ENCODE results near the gene POLR2F. TPM values are rescaled to one million over a fixed set of nuclear protein-coding genes. Genes with fewer than 3 reads are reported as not detected.
A peak's percentile ranks its signal among the peaks of the same experiment; 100 is the strongest.

The POLR2F gene
- total RNA-seq, 1 donor from 2014 or later, result 136 TPM

DNA sequence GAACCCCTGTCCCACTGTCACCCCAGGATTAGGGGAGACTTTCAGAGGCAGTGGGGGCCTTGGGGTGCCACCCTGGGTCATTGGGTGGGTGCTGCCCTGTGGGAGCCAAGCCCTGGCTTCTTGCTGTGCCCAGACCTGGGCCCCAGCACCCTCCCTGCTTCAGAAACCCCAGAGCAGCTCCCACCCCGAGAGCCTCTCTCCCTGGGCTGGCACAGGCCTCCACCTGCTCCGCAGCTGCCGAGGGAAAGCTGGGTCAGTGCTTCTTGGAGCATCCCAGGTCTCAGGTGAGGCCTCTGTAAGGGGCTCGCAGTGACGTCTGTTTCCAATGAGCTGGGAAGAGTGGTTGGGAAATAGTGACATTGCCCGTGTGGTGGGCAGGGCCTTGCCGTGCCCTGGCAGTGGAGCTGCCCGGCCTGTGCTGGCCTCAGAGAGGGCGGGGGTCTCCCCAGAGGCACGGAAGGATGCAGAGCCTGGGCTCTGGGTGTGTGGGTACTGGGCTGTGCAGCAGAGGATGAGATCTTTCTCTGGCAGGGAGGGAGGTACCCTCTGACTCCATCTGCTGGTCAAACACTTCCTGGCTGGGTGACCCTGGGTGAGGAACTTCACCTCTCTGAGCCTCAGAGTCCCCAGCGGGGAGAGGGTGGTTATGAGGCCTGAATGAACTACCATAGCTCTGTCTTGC is 23.1 kb upstream of the POLR2F start:
- TF ChIP-seq, protein P1, sequence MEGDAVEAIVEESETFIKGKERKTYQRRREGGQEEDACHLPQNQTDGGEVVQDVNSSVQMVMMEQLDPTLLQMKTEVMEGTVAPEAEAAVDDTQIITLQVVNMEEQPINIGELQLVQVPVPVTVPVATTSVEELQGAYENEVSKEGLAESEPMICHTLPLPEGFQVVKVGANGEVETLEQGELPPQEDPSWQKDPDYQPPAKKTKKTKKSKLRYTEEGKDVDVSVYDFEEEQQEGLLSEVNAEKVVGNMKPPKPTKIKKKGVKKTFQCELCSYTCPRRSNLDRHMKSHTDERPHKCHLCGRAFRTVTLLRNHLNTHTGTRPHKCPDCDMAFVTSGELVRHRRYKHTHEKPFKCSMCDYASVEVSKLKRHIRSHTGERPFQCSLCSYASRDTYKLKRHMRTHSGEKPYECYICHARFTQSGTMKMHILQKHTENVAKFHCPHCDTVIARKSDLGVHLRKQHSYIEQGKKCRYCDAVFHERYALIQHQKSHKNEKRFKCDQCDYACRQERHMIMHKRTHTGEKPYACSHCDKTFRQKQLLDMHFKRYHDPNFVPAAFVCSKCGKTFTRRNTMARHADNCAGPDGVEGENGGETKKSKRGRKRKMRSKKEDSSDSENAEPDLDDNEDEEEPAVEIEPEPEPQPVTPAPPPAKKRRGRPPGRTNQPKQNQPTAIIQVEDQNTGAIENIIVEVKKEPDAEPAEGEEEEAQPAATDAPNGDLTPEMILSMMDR (conservative IDR thresholded peaks at IDR 0.05; ENCODE audit: low read depth, low read length), result peak; percentile 62
- DNase-seq (ENCODE audit: low read depth), result no peak
- no peak overlapping the region for H3K4me3 ChIP-seq (ENCODE audit: low read depth, low read length)

DNA sequence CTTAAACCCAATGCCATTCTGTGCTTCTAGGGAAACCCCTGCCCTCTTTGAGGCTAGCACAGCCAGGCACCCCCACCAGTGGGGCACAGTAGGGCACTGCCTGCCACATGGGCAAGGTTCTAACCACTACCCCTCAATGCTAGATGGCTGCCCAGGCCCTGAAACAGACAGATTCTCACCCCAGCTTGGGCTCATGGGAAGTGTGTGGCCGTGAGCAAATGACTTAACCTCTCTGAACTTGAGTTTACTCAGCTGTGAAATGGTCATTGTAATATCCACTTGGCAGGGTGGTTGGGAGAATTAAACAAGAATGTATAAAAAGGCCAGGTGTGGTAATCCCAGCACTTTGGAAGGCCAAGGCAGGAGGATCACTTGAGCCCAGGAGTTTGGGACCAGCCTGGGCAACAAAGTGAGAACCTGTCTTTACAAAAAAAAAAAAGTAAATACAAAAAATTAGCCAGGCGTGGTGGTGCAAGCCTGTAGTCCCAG is 22.5 kb upstream of the POLR2F start:
- no peak overlapping the region for H3K4me3 ChIP-seq (ENCODE audit: low read depth, low read length)
- TF ChIP-seq, protein P1 (conservative IDR thresholded peaks at IDR 0.05; ENCODE audit: low read depth, low read length), result no peak
- no peak for DNase-seq (ENCODE audit: low read depth)

DNA sequence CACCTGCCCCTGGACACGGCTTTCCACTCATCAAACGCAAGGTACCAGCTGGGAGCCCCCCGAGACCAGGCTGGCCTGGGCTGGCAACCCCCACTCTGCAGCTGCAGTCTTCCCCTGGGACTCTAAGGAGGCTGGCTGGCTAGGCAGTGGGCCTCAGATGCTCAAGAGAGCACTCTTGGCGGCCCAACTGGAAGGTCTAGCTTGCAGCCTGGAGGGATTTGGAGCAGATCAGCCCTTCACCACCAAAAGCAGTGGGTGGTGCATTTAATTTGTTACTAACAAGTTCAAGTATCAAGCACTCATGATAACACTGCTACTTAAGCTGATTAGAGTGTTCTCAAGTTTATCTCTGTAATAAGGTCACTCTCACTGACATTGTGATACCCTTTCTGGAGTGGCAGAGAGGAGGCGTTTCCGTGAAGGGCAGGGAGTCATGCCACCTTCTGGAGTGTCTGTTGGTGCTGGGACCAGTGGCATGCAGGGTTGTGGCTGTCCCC is 21.6 kb upstream of the POLR2F start:
- no peak for DNase-seq (ENCODE audit: low read depth)
- H3K4me3 ChIP-seq (ENCODE audit: low read depth, low read length), result no peak overlapping the region
- TF ChIP-seq, protein P1 (conservative IDR thresholded peaks at IDR 0.05; ENCODE audit: low read depth, low read length), result no peak

DNA sequence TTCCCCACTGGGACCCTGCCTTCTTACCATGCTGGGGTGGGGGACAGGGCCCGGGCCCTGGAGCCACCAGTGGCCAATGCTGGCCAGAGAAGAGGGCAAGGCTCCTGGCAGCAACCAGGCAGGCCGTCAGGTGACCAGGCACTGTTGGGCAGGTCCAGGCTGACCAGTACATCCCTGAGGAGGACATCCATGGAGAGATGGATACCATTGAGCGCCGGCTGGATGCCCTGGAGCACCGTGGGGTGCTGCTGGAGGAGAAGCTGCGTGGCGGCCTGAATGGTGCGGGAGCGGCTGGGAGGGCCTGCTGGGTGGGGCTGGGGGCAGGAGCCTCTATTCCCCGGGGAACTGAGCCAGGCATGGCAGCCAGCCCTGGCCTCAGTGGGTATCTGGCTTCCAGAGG is 21.1 kb upstream of the POLR2F start:
- TF ChIP-seq, protein P1 (conservative IDR thresholded peaks at IDR 0.05; ENCODE audit: low read depth, low read length), result no peak
- H3K4me3 ChIP-seq (ENCODE audit: low read depth, low read length), result no peak overlapping the region
- DNase-seq (ENCODE audit: low read depth), result no peak

DNA sequence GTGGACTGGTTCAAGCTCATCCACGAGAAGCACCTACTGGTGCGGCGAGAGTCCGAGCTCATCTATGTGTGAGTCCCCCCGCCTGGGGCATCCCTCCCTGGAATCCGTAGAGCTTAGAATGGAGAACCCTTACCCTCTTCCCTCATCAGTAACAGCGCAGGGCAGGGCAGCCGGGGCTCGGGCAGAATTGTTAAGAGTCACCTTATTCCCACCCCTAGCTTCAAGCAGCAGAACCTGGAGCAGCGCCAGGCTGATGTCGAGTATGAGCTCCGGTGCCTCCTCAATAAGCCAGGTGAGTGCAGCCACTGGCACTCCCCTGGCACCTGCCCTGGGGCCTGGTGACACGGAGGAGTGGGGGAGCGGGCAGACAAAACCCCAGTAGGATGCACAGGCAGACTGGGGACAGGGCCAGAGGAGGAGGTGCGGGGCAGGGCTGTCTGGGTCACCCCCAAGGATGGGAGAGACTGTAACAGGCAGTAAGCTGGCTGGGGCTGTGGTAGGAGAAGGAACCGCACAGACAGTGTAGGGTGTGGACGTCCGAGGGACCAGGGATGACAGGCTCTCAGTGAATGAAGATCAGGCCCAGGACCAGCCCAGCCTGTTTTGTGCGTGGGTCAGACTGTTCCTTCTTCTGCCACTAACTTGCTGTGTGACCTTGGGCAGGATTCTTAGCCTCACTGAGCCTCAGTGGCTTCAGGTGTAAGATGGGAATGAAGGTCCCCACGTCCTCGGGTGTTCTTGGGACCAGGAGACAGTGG is 20.5 kb upstream of the POLR2F start:
- TF ChIP-seq, protein P1 (conservative IDR thresholded peaks at IDR 0.05; ENCODE audit: low read depth, low read length), result no peak
- no peak overlapping the region for H3K4me3 ChIP-seq (ENCODE audit: low read depth, low read length)
- DNase-seq (ENCODE audit: low read depth), result no peak

DNA sequence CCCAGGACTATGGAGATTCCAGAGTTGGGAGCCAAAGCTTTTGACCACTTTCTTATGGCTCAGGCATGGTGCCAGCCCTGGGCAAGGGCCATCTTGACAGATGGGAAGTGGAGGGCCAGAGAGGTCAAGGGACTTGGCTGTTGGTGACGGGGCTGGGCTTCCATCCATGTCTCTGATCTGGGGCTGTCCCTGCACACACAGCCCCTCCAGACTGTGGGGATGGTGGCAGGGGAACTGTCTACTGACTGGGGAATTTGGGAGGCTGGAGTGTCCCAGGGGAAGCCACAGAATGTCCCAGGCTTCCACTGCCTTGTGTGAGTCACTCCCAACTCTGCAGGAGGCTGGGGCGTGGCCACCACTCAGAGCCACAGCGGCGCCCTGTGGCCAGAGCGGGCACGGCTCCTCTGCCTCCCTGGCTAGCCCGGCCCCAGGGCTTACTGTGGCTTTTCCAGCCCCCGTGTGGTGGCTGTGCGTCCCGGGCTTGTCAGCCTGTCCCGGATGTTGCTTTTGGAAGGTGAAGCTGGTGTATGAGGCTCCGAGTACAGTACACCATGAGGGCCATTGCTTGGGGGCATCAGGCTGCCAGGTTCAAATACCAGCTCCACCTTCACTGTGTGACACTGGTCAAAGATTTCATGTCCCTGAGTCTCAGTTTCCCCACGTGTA is 19.7 kb upstream of the POLR2F start:
- no peak for DNase-seq (ENCODE audit: low read depth)
- no peak overlapping the region for H3K4me3 ChIP-seq (ENCODE audit: low read depth, low read length)
- TF ChIP-seq, protein P1 (conservative IDR thresholded peaks at IDR 0.05; ENCODE audit: low read depth, low read length), result peak; percentile 90

All from epithelial cell of proximal tubule (primary cell).